Measurements from ENCODE around the gene GBP1.
"Not testable (repeated sequence)": the region's sequence is repeated elsewhere in the genome, so short reads cannot be mapped to it uniquely, and the experiment has no call there.

Gene GBP1

GRCh38 chr1:89087241-89087640 is 22.2 kb upstream of the GBP1 start:
- in situ Hi-C loops (cut with HindIII; ENCODE audit: low pct_ligation_motif_present, low sequenced_read_pairs) = no loop called here
- no peak for DNase-seq
- Histone ChIP-seq H3K27me3 (replicated peaks) (no peaks in the 10 kb centered on the region), H3K36me3 (replicated peaks) (no peaks in the 10 kb centered on the region), H3K4me3 (ENCODE audit: low read depth, low read length) (no peak overlapping the region), H3K27ac (no peak overlapping the region)
- TF ChIP-seq CTCF (IDR thresholded peaks at IDR 0.05; ENCODE audit: low read depth, low read length, missing control alignments) = no peak

GRCh38 chr1:89085781-89086180 is 20.8 kb upstream of the GBP1 start:
- in situ Hi-C loops (cut with HindIII; ENCODE audit: low pct_ligation_motif_present, low sequenced_read_pairs) = no loop called here
- Histone ChIP-seq H3K4me3 (ENCODE audit: low read depth, low read length) (no peak overlapping the region), H3K36me3 (replicated peaks) (no peaks in the 10 kb centered on the region), H3K27ac (no peak overlapping the region), H3K27me3 (replicated peaks) (no peaks in the 10 kb centered on the region)
- peak; percentile 72 for DNase-seq
- TF ChIP-seq CTCF (IDR thresholded peaks at IDR 0.05; ENCODE audit: low read depth, low read length, missing control alignments) = peak; percentile 74

- Histone ChIP-seq H3K36me3 (replicated peaks) (no peaks in the 10 kb centered on the region), H3K27me3 (replicated peaks) (no peaks in the 10 kb centered on the region), H3K4me3 (ENCODE audit: low read depth, low read length) (no peak overlapping the region), H3K27ac (no peak overlapping the region)
- in situ Hi-C loops (cut with HindIII; ENCODE audit: low pct_ligation_motif_present, low sequenced_read_pairs) = no loop called here
- no peak for TF ChIP-seq CTCF (IDR thresholded peaks at IDR 0.05; ENCODE audit: low read depth, low read length, missing control alignments)
- DNase-seq = no peak
Measured at GRCh38 chr1:89081005-89081404, 16.0 kb upstream of the GBP1 start.

- H3K27me3 ChIP-seq (replicated peaks); in situ Hi-C loops (cut with HindIII; ENCODE audit: low pct_ligation_motif_present, low sequenced_read_pairs); H3K27ac ChIP-seq; DNase-seq; H3K4me3 ChIP-seq (ENCODE audit: low read depth, low read length); H3K36me3 ChIP-seq (replicated peaks): not testable (repeated sequence)
Measured at GRCh38 chr1:89080068-89080467, 15.1 kb upstream of the GBP1 start.

GRCh38 chr1:89072466-89073065 is 7.6 kb upstream of the GBP1 start:
- H3K27ac ChIP-seq; H3K4me3 ChIP-seq (ENCODE audit: low read depth, low read length); H3K36me3 ChIP-seq (replicated peaks); H3K27me3 ChIP-seq (replicated peaks); DNase-seq; in situ Hi-C loops (cut with HindIII; ENCODE audit: low pct_ligation_motif_present, low sequenced_read_pairs): not testable (repeated sequence)

GRCh38 chr1:89070509-89070908 is 5.5 kb upstream of the GBP1 start:
- no peak for TF ChIP-seq CTCF (IDR thresholded peaks at IDR 0.05; ENCODE audit: low read depth, low read length, missing control alignments)
- H3K27ac ChIP-seq = no peak overlapping the region
- in situ Hi-C loops (cut with HindIII; ENCODE audit: low pct_ligation_motif_present, low sequenced_read_pairs) = no loop called here
- no peak for DNase-seq
- no peak overlapping the region for H3K4me3 ChIP-seq (ENCODE audit: low read depth, low read length)
- H3K36me3 ChIP-seq (replicated peaks) = no peaks in the 10 kb centered on the region
- no peaks in the 10 kb centered on the region for H3K27me3 ChIP-seq (replicated peaks)

- H3K4me3 ChIP-seq (ENCODE audit: low read depth, low read length) = no peak overlapping the region
- no peak for TF ChIP-seq CTCF (IDR thresholded peaks at IDR 0.05; ENCODE audit: low read depth, low read length, missing control alignments)
- no peaks in the 10 kb centered on the region for H3K27me3 ChIP-seq (replicated peaks)
- no peak for DNase-seq
- H3K36me3 ChIP-seq (replicated peaks) = no peaks in the 10 kb centered on the region
- H3K27ac ChIP-seq = no peak overlapping the region
- in situ Hi-C loops (cut with HindIII; ENCODE audit: low pct_ligation_motif_present, low sequenced_read_pairs) = no loop called here
Measured at GRCh38 chr1:89069951-89070350, 4.9 kb upstream of the GBP1 start.

Data from brain microvascular endothelial cell (primary cell).